ENCODE results near the gene MAP3K9. TPM values are rescaled to one million over a fixed set of nuclear protein-coding genes. Genes with fewer than 3 reads are reported as not detected.

Gene MAP3K9
- total RNA-seq, 1 experiment from 2014 or later: 12.1 TPM

DNA sequence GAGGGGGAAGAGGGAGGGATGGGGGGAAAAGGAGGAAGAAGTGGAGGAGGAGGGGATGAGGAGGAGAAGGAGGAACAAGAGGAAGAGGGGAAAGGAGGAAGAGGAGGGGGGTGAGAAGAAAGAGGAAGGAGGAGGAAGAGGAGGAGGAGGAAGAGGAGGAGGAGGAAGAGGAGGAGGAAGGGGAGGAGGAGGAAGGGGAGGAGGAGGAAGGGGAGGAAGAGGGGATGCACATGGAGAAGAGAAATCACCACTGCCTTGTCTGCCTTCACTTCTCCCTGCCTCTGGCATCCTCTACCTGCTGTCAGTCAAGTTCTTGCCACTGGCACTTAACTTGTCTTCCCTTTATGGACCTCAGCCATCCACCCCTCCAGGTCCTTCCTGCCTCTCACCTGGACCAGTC is 107.7 kb downstream of the MAP3K9 start:
- TF ChIP-seq, protein P1, sequence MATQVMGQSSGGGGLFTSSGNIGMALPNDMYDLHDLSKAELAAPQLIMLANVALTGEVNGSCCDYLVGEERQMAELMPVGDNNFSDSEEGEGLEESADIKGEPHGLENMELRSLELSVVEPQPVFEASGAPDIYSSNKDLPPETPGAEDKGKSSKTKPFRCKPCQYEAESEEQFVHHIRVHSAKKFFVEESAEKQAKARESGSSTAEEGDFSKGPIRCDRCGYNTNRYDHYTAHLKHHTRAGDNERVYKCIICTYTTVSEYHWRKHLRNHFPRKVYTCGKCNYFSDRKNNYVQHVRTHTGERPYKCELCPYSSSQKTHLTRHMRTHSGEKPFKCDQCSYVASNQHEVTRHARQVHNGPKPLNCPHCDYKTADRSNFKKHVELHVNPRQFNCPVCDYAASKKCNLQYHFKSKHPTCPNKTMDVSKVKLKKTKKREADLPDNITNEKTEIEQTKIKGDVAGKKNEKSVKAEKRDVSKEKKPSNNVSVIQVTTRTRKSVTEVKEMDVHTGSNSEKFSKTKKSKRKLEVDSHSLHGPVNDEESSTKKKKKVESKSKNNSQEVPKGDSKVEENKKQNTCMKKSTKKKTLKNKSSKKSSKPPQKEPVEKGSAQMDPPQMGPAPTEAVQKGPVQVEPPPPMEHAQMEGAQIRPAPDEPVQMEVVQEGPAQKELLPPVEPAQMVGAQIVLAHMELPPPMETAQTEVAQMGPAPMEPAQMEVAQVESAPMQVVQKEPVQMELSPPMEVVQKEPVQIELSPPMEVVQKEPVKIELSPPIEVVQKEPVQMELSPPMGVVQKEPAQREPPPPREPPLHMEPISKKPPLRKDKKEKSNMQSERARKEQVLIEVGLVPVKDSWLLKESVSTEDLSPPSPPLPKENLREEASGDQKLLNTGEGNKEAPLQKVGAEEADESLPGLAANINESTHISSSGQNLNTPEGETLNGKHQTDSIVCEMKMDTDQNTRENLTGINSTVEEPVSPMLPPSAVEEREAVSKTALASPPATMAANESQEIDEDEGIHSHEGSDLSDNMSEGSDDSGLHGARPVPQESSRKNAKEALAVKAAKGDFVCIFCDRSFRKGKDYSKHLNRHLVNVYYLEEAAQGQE (IDR thresholded peaks at IDR 0.05; ENCODE audit: insufficient read depth in 1 of 2, low read depth in 2 of 2, low read length in 1 of 2): no peak
- TF ChIP-seq, protein P2, sequence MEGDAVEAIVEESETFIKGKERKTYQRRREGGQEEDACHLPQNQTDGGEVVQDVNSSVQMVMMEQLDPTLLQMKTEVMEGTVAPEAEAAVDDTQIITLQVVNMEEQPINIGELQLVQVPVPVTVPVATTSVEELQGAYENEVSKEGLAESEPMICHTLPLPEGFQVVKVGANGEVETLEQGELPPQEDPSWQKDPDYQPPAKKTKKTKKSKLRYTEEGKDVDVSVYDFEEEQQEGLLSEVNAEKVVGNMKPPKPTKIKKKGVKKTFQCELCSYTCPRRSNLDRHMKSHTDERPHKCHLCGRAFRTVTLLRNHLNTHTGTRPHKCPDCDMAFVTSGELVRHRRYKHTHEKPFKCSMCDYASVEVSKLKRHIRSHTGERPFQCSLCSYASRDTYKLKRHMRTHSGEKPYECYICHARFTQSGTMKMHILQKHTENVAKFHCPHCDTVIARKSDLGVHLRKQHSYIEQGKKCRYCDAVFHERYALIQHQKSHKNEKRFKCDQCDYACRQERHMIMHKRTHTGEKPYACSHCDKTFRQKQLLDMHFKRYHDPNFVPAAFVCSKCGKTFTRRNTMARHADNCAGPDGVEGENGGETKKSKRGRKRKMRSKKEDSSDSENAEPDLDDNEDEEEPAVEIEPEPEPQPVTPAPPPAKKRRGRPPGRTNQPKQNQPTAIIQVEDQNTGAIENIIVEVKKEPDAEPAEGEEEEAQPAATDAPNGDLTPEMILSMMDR (IDR thresholded peaks at IDR 0.05): no peak
- TF ChIP-seq POLR2AphosphoS5 (IDR thresholded peaks at IDR 0.05; ENCODE audit: low read depth, low read length) (no peak), SIN3A (IDR thresholded peaks at IDR 0.05; ENCODE audit: borderline replicate concordance, insufficient read depth, low read depth, low read length) (no peak), TCF7L2 (IDR thresholded peaks at IDR 0.05; ENCODE audit: low read depth, low read length) (no peak)
- intact Hi-C loops (cut with micrococcal nuclease; ENCODE audit: unreplicated experiment): no loop called here
- DNase-seq (ENCODE audit: low read depth, low spot score) (no peak), ATAC-seq (no peak)
- in situ Hi-C loops (cut with HindIII; ENCODE audit: low pct_unique_long_range_greater_than_20kb, low sequenced_read_pairs): no loop called here
- peaks cover 4% of the 10 kb centered on the region for H3K27me3 ChIP-seq (ENCODE audit: control insufficient read depth, insufficient read depth, low read length)
- ChIA-PET CTCF (no interaction called here), POLR2A (no interaction called here)
- no TSS peak for BruUV-seq (replicated peaks)
- no peak overlapping the region for H3K4me3 ChIP-seq (ENCODE audit: low read depth in 2 of 2, low read length in 2 of 2)
- no peaks in the 10 kb centered on the region for H3K4me1 ChIP-seq (ENCODE audit: control insufficient read depth, insufficient read depth, low read length)
- no peak overlapping the region for H3K27ac ChIP-seq (ENCODE audit: low read length)
- H3K9me3 ChIP-seq (ENCODE audit: control insufficient read depth, insufficient read depth, low read depth, low read length): no peaks in the 10 kb centered on the region
- H3K36me3 ChIP-seq (ENCODE audit: control insufficient read depth, insufficient read depth, low read length): no peaks in the 10 kb centered on the region

DNA sequence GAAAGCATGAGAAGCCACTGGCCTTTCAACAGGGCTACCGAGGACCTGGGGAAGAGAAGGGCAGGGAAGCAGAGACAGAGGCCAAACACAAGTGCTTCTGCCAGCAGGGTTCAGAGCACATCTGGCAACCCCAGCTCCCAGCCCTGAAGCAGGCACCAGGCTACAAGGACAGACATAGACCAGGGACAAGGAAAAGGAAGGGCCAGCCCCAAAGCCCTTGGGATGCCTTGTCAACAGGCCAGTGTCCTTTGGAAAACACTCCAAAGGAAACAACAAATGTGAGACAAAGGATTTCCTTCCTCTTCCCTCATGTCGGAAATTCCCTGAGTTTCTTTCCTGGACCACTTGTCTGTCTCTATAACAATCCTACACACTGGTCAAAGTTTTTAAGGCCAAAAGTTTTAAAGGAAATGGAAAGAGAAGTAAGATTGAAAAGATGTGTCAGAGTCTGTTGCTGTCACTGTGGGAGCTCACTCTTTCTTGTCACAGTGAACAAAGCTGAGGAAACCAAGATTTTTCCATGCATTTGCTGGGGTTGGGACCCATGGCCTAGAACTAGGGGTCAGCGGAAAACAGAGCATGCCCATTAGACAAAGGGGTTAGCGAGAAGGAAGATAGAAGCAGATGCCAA is 108.2 kb downstream of the MAP3K9 start:
- ATAC-seq (no peak), DNase-seq (ENCODE audit: low read depth, low spot score) (no peak)
- Histone ChIP-seq H3K4me1 (ENCODE audit: control insufficient read depth, insufficient read depth, low read length) (no peaks in the 10 kb centered on the region), H3K4me3 (ENCODE audit: low read depth in 2 of 2, low read length in 2 of 2) (no peak overlapping the region), H3K27ac (ENCODE audit: low read length) (no peak overlapping the region), H3K27me3 (ENCODE audit: control insufficient read depth, insufficient read depth, low read length) (peaks cover 4% of the 10 kb centered on the region), H3K9me3 (ENCODE audit: control insufficient read depth, insufficient read depth, low read depth, low read length) (no peaks in the 10 kb centered on the region), H3K36me3 (ENCODE audit: control insufficient read depth, insufficient read depth, low read length) (no peaks in the 10 kb centered on the region)
- POLR2A ChIA-PET: no interaction called here
- CTCF ChIA-PET: no interaction called here
- TF ChIP-seq TCF7L2 (IDR thresholded peaks at IDR 0.05; ENCODE audit: low read depth, low read length) (no peak), POLR2AphosphoS5 (IDR thresholded peaks at IDR 0.05; ENCODE audit: low read depth, low read length) (no peak), SIN3A (IDR thresholded peaks at IDR 0.05; ENCODE audit: borderline replicate concordance, insufficient read depth, low read depth, low read length) (no peak)
- TF ChIP-seq, protein P2 (IDR thresholded peaks at IDR 0.05): no peak
- TF ChIP-seq, protein P1 (IDR thresholded peaks at IDR 0.05; ENCODE audit: insufficient read depth in 1 of 2, low read depth in 2 of 2, low read length in 1 of 2): no peak
- intact Hi-C loops (cut with micrococcal nuclease; ENCODE audit: unreplicated experiment): no loop called here
- in situ Hi-C loops (cut with HindIII; ENCODE audit: low pct_unique_long_range_greater_than_20kb, low sequenced_read_pairs): no loop called here
- BruUV-seq (replicated peaks): no TSS peak

Measured in Panc1 (cell line).